ENCODE data around the gene ITGA2B.

Gene ITGA2B

GRCh38 chr17:44358066-44358465 lies 31.4 kb downstream of the ITGA2B start:
- DNase-seq (ENCODE audit: low spot score in 2 of 2) (no peak), ATAC-seq (ENCODE audit: low read depth) (no peak)
- no peaks in the 10 kb centered on the region for H3K9me3 Mint-ChIP-seq
- no peak overlapping the region for H3K4me3 Mint-ChIP-seq
- H3K4me1 Mint-ChIP-seq: peaks cover 18% of the 10 kb centered on the region
- H3K27me3 Mint-ChIP-seq: peaks cover 5% of the 10 kb centered on the region
- no peak overlapping the region for H3K27ac Mint-ChIP-seq
- H3K36me3 Mint-ChIP-seq: no peaks in the 10 kb centered on the region

GRCh38 chr17:44356241-44356640 lies 33.2 kb downstream of the ITGA2B start:
- H3K36me3 Mint-ChIP-seq: peaks cover 10% of the 10 kb centered on the region
- ATAC-seq (ENCODE audit: low read depth): no peak
- H3K4me3 Mint-ChIP-seq: no peak overlapping the region
- H3K4me1 Mint-ChIP-seq: peaks cover 20% of the 10 kb centered on the region
- no peak overlapping the region for H3K27ac Mint-ChIP-seq
- no peaks in the 10 kb centered on the region for H3K9me3 Mint-ChIP-seq
- DNase-seq (ENCODE audit: low spot score in 2 of 2): no peak
- peaks cover 2% of the 10 kb centered on the region for H3K27me3 Mint-ChIP-seq

DNA sequence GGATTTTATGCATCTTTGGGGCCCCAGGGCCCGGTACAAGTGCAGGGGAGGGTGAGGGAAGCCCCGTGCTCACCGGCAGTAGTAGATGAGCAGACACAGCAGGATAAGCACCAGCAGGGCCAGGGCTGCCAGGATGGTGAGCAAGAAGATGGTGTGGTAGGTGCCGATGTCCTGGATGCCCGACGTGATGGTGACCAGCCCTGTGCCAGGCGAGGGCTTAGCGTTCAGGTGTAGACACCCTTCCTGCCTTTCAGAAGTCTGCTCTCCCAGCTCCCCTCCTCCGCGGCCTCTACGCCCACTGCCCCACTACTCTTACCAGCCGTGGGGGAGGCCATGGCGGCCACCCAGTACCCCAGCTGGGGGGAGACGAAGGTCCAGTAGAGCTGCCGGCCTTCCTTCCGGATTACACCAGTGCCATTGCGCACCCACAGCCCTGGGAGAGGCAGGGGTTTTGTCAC lies 33.8 kb downstream of the ITGA2B start:
- Mint-ChIP-seq H3K4me1 (peaks cover 22% of the 10 kb centered on the region), H3K36me3 (peaks cover 10% of the 10 kb centered on the region), H3K4me3 (no peak overlapping the region), H3K27me3 (no peaks in the 10 kb centered on the region), H3K9me3 (no peaks in the 10 kb centered on the region), H3K27ac (no peak overlapping the region)
- DNase-seq (ENCODE audit: low spot score in 2 of 2): no peak
- ATAC-seq (ENCODE audit: low read depth): no peak

DNA sequence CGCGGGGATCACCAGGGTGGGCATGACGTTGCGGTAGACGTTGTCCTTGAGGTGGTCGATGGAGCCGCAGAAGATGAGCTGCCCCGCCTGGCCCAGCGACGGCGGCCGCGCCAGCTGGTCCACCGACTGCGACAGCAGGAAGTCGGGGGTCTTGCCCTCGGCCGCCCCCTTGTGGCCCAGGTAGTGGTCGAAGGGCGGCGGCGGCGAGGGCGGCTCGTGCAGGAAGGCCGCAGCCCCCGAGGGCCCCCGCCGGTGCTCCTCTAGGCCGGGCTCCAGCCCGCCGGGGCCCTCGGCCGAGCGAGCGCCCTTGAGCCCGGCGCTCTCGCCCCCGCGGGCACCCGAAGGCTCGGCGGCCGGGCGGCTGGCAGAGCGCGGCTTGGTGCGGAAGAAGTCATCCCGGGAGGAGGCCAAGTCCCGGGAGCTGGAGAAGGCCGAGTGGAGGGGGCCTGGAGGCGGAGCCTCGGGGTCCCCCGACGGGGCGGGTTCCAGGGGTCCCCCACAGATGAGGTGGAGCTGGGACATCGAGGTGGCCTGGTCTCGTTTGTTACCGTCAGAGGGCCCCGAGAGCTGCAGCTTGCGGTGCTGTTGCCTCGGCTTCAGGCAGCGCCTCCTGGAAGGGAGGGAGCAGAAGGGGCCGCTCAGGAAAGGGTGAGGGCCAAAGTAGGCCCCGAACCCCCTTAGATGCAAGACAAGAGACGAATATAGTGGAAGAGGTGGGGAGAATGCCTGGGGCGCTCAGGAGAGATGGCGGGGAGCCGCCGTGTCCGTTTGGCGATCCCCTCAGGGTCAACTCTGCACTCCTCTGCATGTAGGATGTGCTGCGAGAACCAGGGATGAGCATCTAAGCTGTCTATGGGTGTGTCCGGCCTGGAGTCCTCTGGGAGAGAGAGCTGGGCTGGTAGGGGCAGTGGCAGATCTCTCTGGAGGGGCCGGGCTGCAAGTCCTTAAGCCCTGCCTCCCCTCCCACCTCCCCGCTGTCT lies 34.6 kb downstream of the ITGA2B start:
- peaks cover 10% of the 10 kb centered on the region for H3K36me3 Mint-ChIP-seq
- no peaks in the 10 kb centered on the region for H3K9me3 Mint-ChIP-seq
- H3K27me3 Mint-ChIP-seq: no peaks in the 10 kb centered on the region
- peak; percentile 56 for ATAC-seq (ENCODE audit: low read depth)
- H3K4me1 Mint-ChIP-seq: peaks cover 20% of the 10 kb centered on the region
- no peak overlapping the region for H3K27ac Mint-ChIP-seq
- DNase-seq (ENCODE audit: low spot score in 2 of 2): peak; percentile 68 to 78
- peak overlapping the region; percentile 75 for H3K4me3 Mint-ChIP-seq

DNA sequence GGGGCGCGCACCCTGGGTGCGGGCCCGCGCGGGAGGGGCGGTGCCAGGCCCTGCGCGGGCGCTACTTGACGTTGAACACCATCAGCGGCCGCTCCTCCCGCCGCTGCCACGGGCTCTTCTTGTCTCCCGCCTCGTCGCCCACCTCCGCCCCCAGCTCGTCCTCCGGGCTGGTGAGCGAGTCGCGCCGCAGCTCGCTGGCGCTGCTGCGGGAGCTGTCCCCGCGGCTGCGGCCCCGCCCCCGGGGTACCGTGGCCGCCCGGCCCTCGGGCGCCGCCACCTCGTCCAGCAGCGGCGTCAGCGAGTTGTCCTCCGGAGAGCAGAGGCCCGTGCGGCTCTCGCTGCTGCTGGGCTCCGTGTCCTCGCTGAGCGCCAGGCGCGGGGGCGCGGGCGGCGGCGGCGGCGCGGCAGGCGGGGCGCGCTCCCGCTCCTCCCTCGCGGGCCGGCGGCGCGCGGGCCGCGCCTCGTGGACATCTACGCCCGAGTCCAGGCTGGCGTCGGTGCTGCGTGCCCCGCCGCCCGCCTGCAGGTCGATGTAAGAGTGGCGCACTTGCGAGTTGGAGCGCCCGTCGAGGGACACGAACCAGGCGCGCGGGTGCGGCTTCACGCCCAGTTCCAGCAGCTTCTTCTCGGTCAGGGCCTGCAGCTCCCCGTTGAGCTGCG lies 35.6 kb downstream of the ITGA2B start:
- Mint-ChIP-seq H3K4me3 (peak overlapping the region; percentile 62), H3K9me3 (no peaks in the 10 kb centered on the region), H3K36me3 (peaks cover 10% of the 10 kb centered on the region), H3K27me3 (no peaks in the 10 kb centered on the region), H3K27ac (no peak overlapping the region), H3K4me1 (peaks cover 22% of the 10 kb centered on the region)
- ATAC-seq (ENCODE audit: low read depth) (peak; percentile 42), DNase-seq (ENCODE audit: low spot score in 2 of 2) (no peak)

- Mint-ChIP-seq H3K27ac (no peak overlapping the region), H3K27me3 (no peaks in the 10 kb centered on the region), H3K36me3 (peaks cover 10% of the 10 kb centered on the region), H3K9me3 (no peaks in the 10 kb centered on the region), H3K4me1 (peaks cover 25% of the 10 kb centered on the region), H3K4me3 (peak overlapping the region; percentile 71)
- DNase-seq (ENCODE audit: low spot score in 2 of 2) (no peak), ATAC-seq (ENCODE audit: low read depth) (no peak)
These were observed 36.4 kb downstream of the ITGA2B start for GRCh38 chr17:44352828-44353671.

- H3K4me3 Mint-ChIP-seq: peak overlapping the region; percentile 71
- H3K27me3 Mint-ChIP-seq: no peaks in the 10 kb centered on the region
- H3K36me3 Mint-ChIP-seq: peaks cover 10% of the 10 kb centered on the region
- H3K9me3 Mint-ChIP-seq: no peaks in the 10 kb centered on the region
- no peak overlapping the region for H3K27ac Mint-ChIP-seq
- no peak for ATAC-seq (ENCODE audit: low read depth)
- DNase-seq (ENCODE audit: low spot score in 2 of 2): no peak
- peaks cover 27% of the 10 kb centered on the region for H3K4me1 Mint-ChIP-seq
These were observed 37.3 kb downstream of the ITGA2B start for GRCh38 chr17:44351961-44352827.

DNA sequence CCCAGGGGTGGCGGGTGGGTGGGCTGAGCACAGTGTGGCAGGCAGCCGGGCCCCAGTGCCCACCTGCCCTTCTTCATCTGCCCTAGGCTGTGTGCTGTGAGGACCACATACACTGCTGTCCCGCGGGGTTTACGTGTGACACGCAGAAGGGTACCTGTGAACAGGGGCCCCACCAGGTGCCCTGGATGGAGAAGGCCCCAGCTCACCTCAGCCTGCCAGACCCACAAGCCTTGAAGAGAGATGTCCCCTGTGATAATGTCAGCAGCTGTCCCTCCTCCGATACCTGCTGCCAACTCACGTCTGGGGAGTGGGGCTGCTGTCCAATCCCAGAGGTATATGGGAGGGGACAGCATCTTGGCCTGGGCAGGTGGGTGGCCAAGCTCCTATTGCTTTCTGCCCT lies 38.0 kb downstream of the ITGA2B start:
- DNase-seq (ENCODE audit: low spot score in 2 of 2): no peak
- peaks cover 10% of the 10 kb centered on the region for H3K36me3 Mint-ChIP-seq

DNA sequence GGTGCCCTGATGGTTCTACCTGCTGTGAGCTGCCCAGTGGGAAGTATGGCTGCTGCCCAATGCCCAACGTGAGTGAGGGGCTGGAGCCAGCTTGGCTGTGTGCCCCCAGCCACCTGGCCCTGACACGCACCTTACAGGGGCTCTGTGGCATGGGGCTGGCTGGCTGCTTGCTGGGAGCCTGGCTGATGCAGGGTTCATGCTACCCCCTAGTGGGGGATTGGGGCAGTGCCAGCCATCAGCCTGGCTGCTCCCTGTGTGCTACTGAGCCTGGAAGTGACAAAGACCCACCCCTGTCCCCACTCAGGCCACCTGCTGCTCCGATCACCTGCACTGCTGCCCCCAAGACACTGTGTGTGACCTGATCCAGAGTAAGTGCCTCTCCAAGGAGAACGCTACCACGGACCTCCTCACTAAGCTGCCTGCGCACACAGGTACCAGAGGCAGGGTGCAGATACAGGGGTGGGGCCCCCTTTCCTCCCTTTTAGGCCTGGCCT lies 38.7 kb downstream of the ITGA2B start:
- H3K36me3 Mint-ChIP-seq: peaks cover 10% of the 10 kb centered on the region
- H3K4me1 Mint-ChIP-seq: peaks cover 35% of the 10 kb centered on the region
- ATAC-seq (ENCODE audit: low read depth) (peak; percentile 30), DNase-seq (ENCODE audit: low spot score in 2 of 2) (peak; percentile 71 to 81)
- no peak overlapping the region for H3K4me3 Mint-ChIP-seq
- no peaks in the 10 kb centered on the region for H3K9me3 Mint-ChIP-seq
- H3K27ac Mint-ChIP-seq: peak overlapping the region; percentile 38
- H3K27me3 Mint-ChIP-seq: no peaks in the 10 kb centered on the region

More for the DNA sequence above, 38.0 kb downstream of the ITGA2B start:
- Mint-ChIP-seq H3K27me3 (no peaks in the 10 kb centered on the region), H3K27ac (no peak overlapping the region), H3K4me1 (peaks cover 28% of the 10 kb centered on the region), H3K4me3 (no peak overlapping the region), H3K9me3 (no peaks in the 10 kb centered on the region)
- no peak for ATAC-seq (ENCODE audit: low read depth)

DNA sequence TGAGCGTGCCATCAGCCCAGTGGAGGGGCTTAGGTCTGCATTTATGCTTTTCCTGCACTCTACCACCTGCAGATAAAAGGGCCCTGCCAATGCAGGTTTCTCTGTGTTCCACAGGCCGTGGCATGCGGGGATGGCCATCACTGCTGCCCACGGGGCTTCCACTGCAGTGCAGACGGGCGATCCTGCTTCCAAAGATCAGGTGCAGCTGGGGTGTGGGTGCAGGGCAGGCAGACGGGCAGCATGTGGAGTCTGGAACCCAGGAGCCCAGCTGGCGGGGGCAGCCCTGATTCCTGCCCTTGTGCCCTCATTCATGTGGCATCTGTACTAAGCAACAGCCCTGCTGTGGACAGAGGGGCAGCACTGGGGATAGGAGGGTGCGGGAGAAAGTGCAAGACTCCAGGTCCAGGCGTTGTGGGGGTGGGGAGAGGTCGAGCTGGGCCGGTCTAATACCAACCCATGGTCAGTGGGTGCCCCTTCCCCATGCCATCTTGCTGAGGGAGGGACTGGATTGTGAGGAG lies 39.8 kb downstream of the ITGA2B start:
- no peaks in the 10 kb centered on the region for H3K9me3 Mint-ChIP-seq
- H3K27ac Mint-ChIP-seq: no peak overlapping the region
- H3K36me3 Mint-ChIP-seq: peaks cover 10% of the 10 kb centered on the region
- no peak for ATAC-seq (ENCODE audit: low read depth)
- peaks cover 39% of the 10 kb centered on the region for H3K4me1 Mint-ChIP-seq
- no peak overlapping the region for H3K4me3 Mint-ChIP-seq
- H3K27me3 Mint-ChIP-seq: no peaks in the 10 kb centered on the region
- no peak for DNase-seq (ENCODE audit: low spot score in 2 of 2)

- ATAC-seq (ENCODE audit: low read depth): no peak
- DNase-seq (ENCODE audit: low spot score in 2 of 2): no peak
- Mint-ChIP-seq H3K36me3 (peaks cover 10% of the 10 kb centered on the region), H3K4me1 (peaks cover 39% of the 10 kb centered on the region), H3K4me3 (peak overlapping the region; percentile 52), H3K9me3 (no peaks in the 10 kb centered on the region), H3K27me3 (no peaks in the 10 kb centered on the region), H3K27ac (peak overlapping the region; percentile 95)
These were observed 40.5 kb downstream of the ITGA2B start for GRCh38 chr17:44348988-44349364.

GRCh38 chr17:44348234-44348987 lies 41.0 kb downstream of the ITGA2B start:
- Mint-ChIP-seq H3K36me3 (peaks cover 10% of the 10 kb centered on the region), H3K27ac (peak overlapping the region; percentile 95), H3K9me3 (no peaks in the 10 kb centered on the region), H3K4me3 (peak overlapping the region; percentile 52), H3K27me3 (no peaks in the 10 kb centered on the region), H3K4me1 (peaks cover 39% of the 10 kb centered on the region)
- DNase-seq (ENCODE audit: low spot score in 2 of 2) (peak; percentile 57 to 72), ATAC-seq (ENCODE audit: low read depth) (peak; percentile 68)

Data from memory B cell (primary cell).